DMS 273 (cell line): ENCODE data around the gene AHCYL2.
"Not testable (repeated sequence)": the region's sequence is repeated elsewhere in the genome, so short reads cannot be mapped to it uniquely, and the experiment has no call there.

Experiments used
- DNase-seq: peaks from one replicate; lab custom pipeline; 2025; ENCODE audit not compliant: unreplicated experiment; lab: John Stamatoyannopoulos, UW

The AHCYL2 gene

DNA sequence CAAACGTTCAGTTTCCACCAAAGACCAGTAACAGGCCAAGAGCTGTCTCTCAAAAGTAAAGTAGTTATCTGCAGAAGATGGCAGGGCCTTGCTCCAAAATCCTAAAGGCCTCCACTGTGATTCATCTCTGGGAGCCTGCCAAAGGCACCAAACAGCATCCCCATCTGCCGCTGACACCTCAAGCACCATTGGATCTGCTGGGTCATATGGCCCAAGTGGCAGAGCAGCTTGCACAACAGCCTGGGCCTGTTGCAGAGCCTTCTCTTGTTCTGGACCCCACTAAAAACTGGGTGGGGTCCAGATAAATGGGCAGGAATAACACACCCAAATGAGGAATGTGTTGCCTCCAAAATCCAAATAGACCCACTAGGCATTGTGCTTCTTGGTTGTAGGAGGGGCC lies 222.1 kb downstream of the AHCYL2 start:
- DNase-seq: peak; percentile 61

- not testable (repeated sequence) for DNase-seq
These were observed 222.6 kb downstream of the AHCYL2 start for GRCh38 chr7:129447445-129447844.

GRCh38 chr7:129448608-129449007 lies 223.8 kb downstream of the AHCYL2 start:
- not testable (repeated sequence) for DNase-seq

DNA sequence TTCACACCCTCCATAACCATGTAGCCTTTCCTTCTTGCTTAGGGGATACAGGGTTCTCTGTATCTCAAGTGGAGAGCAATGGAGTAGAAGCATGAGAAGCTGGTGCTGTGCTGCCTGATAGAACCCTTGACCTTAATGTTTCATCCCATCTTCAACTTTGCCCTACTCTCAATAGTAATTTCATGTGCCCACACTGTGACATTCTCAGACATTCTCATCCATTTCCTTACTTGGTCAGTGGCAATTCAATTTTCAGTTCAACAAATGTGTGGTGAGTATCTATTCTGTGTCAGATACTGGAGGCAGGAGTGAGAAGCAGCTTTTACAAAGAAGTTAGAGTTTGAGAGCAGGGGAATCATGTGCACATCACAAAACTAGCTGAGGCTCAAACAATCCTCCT lies 225.5 kb downstream of the AHCYL2 start:
- DNase-seq: no peak

- no peak for DNase-seq
These were observed 227.9 kb downstream of the AHCYL2 start for GRCh38 chr7:129452589-129453231.

DNA sequence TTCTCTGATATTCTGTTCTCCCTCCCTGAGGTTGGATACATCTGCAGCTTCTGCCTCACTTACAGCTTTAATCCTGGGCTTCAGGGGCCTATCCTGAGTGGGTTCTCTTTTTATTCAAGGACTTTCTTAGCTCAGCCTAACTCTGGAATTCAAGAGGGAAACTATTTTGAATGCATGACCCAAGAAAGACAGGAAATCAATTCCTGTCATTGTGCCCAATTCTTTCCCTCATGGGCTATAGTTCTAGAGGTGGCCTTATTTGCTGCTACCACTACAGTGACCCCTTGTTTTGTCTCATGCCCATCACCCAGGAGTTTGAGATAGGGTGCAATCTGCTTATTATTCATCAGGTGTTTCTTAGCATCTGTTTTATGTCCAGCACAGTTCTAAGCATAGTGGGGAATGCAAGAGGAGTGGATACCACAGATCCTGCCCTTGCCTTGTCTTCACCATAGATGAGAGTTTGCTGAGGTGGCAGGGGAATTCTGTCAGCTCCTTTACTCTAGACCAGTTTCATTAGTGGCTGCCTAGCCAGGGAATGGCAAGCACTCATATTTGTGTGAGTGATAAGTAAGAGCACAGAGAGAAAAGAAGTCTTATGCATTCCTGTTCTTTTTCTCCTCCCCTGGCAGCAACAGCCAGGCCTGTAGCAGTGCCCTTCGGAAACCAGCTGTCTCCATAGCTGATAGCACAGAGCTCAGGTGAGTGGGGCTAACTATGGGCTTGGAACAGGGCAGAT lies 228.8 kb downstream of the AHCYL2 start:
- DNase-seq: no peak

DNA sequence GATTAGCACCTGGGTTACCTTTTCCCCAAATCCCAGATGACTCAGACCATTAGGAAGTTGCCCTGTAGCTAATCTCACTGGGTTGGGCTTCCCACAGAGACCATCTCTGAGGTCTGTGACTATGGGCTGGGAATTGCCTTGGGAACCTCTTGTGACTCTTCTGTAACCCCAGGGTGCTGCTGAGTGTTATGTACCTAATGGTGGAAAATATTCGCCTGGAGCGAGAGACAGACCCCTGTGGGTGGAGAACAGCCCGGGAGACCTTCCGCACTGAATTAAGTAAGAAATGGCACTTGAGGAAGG lies 229.4 kb downstream of the AHCYL2 start:
- no peak for DNase-seq

GRCh38 chr7:129456421-129456820 lies 231.6 kb downstream of the AHCYL2 start:
- no peak for DNase-seq

DNA sequence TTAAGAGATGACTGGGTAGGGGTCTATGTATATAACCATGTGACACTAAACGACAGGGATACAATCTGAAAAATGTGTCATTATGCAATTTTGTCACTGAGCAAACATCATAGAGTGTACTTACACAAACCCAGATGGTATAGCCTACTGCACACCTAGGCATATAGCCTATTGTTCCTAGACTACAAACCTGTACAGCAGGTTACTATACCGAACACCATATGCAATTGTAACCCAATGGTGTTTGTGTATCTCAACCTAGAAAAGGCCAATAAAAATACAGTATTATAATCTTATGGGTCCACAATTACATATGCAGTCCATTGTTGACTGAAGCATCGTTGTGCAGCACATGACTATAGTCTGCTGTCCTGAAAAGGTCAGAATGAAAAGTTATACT lies 232.3 kb downstream of the AHCYL2 start:
- DNase-seq: no peak

DNA sequence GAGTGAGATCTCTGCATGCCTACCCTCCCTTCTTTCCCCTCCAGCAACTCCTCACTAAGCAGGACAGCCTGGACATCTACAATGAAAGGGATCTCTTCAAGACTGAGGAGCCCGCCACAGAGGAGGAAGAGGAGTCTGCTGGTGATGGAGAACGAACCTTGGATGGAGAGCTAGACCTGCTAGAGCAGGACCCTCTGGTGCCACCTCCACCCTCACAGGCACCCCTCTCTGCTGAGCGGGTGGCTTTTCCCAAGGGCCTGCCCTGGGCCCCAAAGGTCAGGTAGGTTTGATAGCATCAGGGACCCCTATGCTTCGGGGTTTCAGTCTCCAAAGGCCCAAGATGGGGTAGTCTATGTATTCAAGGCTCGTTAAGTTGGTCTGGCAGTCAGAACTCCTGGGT lies 233.3 kb downstream of the AHCYL2 start:
- DNase-seq: no peak

- DNase-seq: no peak
These were observed 237.0 kb downstream of the AHCYL2 start for GRCh38 chr7:129461809-129462208.

DNA sequence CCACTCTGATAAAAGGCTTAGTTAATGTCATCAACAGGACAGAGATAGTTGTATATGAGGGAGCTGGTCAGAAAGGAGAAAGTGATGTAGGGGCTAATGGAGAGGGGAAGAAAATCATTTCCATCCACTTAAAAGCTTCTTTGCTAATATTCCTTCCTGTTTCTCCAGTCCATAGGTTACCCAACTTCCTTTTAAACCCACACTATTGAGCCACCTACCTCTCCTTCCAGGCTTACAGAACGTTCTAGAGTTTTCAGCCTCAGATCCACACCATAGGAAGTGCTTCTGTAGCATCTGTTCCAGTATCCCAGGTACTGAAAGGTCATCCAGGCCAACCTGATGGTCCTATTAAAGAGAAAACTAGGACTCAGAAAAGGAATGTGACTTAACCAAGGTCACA lies 237.6 kb downstream of the AHCYL2 start:
- no peak for DNase-seq

DNA sequence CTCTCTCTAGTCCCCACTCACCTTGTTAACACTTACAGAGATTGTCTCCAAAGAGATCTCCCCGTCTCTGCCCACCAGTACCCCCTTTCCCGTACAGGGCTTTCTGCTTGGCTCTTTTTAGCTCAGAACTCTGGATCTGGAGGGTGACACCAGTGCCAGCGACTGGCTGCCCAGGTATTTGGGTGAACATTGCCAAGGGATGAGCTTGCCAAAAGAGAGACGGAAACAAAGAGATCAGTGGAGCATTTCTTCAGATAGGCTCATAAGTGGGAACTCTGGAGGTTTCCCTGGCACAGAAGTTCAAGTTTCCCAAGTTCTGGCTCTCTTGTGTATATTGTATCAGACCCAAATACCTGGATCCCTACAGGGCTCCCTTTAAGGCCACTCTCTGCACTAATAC lies 239.4 kb downstream of the AHCYL2 start:
- DNase-seq: no peak

DNA sequence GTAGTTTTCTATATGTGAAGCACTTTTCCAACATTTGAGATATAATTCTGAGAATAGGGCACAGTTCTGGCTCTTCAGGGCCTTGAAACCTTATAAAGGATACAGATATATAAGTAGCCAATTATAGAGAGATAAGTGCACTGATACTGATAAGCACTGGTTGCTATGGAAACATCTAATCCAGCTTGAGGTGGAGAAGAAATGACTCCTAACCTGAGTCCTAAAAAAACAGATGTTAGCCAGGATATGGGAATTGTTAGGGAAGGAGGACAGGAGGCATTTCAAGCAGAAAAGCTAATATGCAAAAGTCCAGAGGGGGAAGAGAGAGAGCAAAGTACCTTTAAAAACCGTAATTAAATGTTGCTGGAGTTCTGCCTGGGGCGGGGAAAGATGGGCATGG lies 240.2 kb downstream of the AHCYL2 start:
- no peak for DNase-seq

DNA sequence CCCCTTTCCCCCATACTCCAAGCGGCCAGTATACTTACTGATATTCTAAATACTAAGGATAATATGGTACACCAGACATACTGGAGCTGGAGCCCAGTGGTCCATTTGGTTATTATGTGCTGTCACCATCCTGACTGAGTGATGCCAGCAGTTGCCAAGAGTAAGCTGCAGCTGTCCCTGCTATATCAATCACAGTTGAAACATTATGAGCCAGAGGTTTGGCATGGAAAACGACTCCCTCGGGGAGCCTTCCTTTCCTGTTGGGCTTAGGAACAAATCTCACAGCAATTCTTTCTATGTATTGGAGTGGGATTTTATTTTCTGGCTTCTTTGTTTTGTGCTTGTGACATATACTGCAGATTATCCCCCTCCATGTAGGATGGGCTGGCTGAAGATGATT lies 242.0 kb downstream of the AHCYL2 start:
- peak; percentile 12 for DNase-seq

DNA sequence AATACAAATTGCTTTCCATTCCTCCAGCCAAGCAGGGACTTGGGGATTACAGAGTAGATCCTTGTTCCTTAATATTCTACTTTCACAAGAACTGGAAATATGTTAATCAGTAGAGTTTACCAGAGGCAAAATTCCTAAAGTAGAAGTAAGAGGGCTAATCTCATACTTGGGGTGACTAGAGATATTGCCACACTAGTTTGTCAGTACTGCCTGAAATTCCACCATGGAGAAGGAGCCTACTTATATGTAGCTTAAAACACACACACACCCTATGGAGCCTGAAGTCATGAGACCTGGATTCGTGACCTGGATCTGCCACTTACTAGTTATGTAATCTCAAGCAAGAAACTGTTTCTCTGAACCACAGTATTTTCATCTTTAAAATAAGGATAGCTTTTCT lies 243.3 kb downstream of the AHCYL2 start:
- no peak for DNase-seq

- DNase-seq: no peak
These were observed 243.7 kb downstream of the AHCYL2 start for GRCh38 chr7:129468547-129468946.

DNA sequence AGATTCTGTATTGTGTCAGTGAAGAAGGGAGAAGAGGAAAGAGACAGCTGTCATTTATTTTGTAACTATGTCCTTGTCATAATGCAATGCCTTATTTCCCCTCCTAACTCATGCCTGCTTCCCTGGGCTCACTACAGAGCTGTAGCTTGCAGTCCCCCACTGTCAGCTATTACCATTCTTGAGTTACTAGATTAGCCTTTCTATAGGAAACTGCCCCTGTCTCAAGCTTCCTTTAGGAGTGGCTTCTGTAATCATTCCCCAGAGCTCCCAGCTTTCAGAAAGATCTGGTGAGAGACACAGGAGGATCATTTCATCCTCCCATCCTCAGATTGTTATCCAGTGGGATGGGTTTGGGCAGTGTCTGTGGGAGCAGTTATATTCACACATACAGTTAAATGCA lies 245.1 kb downstream of the AHCYL2 start:
- no peak for DNase-seq

DNA sequence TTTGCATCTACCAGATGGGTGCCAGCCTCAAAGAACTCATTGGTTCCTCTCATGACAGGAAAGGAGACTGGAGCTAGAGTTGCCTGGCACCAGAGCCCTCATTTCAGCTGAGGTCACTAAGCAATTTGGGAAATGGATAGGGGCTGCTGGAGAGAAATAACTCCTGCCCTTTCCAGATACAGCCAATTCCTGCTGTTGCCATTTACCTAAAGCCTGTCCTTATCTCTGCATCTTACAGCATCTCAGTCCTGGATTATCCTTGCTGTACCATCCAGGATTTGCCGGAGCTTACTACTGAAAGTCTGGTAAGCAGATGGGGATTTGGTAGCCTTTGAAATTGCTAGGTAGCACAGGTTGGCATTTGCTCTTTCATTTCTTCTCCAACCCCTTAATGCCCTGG lies 245.6 kb downstream of the AHCYL2 start:
- no peak for DNase-seq

DNA sequence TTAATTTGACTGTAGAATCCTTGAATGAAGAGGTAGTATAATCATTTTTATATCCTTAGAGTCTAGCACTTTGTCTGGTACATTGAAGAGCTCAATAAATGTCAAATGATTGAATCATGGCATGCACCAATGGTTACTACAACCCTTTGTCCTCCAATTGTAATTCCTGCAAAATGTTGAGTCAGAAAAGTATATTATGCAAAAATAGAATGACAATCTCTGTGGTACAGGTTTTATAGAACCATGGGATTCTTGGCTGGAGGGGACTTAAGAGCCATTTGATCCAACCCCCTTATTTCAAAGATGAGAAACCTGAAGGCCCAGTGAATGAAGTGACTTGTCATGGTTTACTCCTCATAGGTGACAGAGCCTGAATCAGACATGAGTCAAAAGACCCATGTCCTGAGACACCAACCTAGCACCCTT lies 246.6 kb downstream of the AHCYL2 start:
- DNase-seq: no peak

- DNase-seq: not testable (repeated sequence)
These were observed 251.1 kb downstream of the AHCYL2 start for GRCh38 chr7:129475931-129476330.

- DNase-seq: not testable (repeated sequence)
These were observed 251.6 kb downstream of the AHCYL2 start for GRCh38 chr7:129476398-129476797.
